GM18502 (cell line): Measurements from ENCODE around the gene CHRNA5.
"Not testable (repeated sequence)": the region's sequence is repeated elsewhere in the genome, so short reads cannot be mapped to it uniquely, and the experiment has no call there.

Experiments used
- ATAC-seq: cut with Tn5 transposase; IDR thresholded peaks from one replicate; pipeline ENCODE4 v1.9.1; 2021; ENCODE audit warnings: mild to moderate bottlenecking; ENCODE audit not compliant: unreplicated experiment, poor library complexity

Gene CHRNA5

GRCh38 chr15:78564743-78565096, 600 bp upstream of the CHRNA5 start:
- no peak for ATAC-seq

DNA sequence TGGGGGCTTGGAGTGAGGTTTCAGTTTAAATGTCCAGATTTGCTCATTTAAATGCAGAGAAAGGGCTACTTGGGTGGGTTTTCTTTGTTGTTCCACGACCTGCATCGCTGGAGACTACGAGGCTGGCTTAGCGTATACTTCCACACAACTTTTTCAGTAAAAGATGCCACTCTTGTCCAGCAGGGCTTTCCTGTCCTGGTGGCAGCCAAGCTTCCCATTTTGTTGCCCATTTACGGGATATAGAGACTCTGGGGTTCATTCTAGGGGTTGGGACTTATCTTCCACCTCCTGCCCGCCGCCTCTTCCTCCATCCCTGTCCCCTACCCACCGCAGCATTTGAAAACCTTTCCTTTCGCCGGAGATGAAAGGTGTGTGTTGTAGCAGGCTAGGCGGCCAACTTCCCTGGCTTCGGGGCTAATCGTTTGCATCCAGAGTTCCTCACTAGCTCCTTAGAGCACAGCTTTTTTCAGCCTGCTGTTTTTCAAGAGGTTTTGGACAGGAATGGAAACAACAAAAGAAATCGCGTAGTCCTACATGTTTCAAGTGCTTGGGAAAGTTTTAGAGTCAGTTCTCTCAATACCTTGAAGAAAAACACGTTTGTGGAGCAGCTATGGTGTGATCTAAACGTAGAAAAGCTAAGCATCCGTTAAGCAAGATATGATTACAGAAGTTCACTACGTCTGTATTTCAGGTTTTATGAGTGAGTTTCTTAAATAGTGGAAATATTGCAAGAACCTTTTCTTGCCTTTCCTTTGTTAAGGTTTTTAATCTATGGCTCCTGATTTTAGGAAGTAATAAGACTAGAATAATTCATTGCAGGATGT, 843 bp downstream of the CHRNA5 start:
- peak; percentile 18 for ATAC-seq

GRCh38 chr15:78567531-78567930, 2.2 kb downstream of the CHRNA5 start:
- no peak for ATAC-seq

GRCh38 chr15:78570710-78571109, 5.4 kb downstream of the CHRNA5 start:
- ATAC-seq: no peak

- ATAC-seq: no peak
Observed at GRCh38 chr15:78571382-78571781, 6.1 kb downstream of the CHRNA5 start.

GRCh38 chr15:78573416-78573815, 8.1 kb downstream of the CHRNA5 start:
- no peak for ATAC-seq

DNA sequence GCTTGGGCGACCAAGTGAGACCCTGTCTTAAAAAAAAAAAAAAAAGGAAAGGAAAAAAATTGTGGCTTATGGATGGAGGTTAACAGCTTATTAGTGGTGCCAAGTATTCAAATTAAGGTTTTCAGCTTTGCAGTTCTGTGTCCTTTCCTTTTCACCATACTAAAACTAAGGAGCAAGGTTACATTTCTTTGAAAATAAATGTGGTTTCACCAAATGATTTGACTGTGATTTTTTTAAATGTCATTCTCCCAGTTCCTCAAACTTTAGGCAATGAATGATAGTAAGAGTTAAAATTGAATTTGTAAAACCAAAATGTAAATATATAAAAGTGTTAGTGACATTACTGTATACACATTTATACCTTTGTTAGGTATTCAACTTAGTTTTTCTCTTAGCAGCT, 9.6 kb downstream of the CHRNA5 start:
- no peak for ATAC-seq

- ATAC-seq: no peak
Observed at GRCh38 chr15:78597583-78597982, 32.3 kb downstream of the CHRNA5 start.

GRCh38 chr15:78598348-78598747, 33.0 kb downstream of the CHRNA5 start:
- no peak for ATAC-seq

- ATAC-seq: no peak
Observed at GRCh38 chr15:78599189-78599588, 33.9 kb downstream of the CHRNA5 start.

- ATAC-seq: no peak
Observed at GRCh38 chr15:78603467-78603866, 38.1 kb downstream of the CHRNA5 start.

DNA sequence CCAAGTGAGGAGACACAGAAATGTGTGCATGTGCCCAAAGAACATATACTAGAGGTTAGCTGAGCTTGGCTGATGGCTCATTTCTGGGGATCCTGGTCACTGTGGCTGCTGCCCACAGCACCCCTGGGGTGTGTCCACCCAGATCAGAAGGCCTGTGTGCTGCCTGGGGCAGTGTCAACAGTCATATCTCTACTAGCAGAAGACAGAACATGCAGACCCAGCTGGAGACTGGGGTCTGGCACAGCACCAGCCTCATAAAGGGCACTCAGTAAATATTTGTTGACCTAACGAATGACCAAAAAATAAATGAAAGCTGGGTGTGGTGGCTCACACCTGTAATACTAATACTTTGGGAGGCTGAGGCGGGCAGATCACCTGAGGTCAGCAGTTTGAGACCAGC, 39.1 kb downstream of the CHRNA5 start:
- ATAC-seq: no peak

- ATAC-seq: no peak
Observed at GRCh38 chr15:78605201-78605600, 39.9 kb downstream of the CHRNA5 start.

- no peak for ATAC-seq
Observed at GRCh38 chr15:78605680-78606079, 40.4 kb downstream of the CHRNA5 start.

DNA sequence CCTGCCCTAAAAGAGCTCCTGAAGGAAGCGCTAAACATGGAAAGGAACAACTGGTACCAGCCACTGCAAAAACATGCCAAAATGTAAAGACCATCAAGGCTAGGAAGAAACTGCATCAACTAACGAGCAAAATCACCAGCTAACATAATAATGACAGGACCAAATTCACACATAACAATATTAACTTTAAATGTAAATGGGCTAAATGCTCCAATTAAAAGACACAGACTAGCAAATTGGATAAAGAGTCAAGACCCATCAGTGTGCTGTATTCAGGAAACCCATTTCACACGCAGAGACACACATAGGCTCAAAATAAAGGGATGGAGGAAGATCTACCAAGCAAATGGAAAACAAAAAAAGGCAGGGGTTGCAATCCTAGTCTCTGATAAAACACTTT, 44.2 kb downstream of the CHRNA5 start:
- ATAC-seq: not testable (repeated sequence)

DNA sequence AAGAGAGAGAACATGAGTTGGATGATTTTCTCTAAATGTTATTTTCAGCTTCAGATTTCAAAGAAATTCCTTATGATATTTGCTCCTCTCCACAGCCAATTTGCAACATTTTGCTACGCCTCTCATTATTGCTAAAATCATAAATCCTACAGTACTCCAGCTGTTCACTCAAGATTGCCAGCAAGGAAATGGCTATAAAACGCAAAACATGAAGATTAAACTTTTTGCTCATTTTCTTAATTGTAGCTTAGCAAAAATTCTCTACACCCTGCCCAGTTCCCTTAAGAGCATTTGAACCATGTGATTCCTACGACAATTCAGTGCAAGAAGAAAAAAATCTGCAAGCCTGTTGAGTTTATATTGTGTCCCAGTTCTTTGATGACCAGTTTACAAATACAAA, 48.7 kb downstream of the CHRNA5 start:
- ATAC-seq: no peak

- ATAC-seq: no peak
Observed at GRCh38 chr15:78615151-78615589, 49.9 kb downstream of the CHRNA5 start.

GRCh38 chr15:78616506-78616905, 51.2 kb downstream of the CHRNA5 start:
- no peak for ATAC-seq

DNA sequence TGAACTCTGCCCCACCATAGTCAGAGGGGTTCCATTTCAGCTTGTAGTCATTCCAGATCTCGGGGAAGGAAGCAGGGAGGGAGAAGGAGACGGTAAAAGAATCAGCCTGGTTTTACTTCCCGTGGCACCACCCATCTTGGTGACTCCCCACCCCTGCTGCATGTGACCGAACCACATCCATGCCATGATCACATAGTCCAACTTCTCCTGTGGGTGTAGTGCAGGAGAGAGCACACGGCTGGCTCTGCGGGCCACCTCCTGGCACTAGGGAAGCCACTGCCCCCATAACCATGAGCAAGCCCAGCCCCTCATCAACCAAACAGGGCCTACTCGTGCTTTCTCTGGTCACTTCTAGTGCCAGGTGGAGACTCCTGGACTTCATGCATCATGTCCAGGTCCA, 51.8 kb downstream of the CHRNA5 start:
- no peak for ATAC-seq

GRCh38 chr15:78617516-78617915, 52.2 kb downstream of the CHRNA5 start:
- no peak for ATAC-seq

DNA sequence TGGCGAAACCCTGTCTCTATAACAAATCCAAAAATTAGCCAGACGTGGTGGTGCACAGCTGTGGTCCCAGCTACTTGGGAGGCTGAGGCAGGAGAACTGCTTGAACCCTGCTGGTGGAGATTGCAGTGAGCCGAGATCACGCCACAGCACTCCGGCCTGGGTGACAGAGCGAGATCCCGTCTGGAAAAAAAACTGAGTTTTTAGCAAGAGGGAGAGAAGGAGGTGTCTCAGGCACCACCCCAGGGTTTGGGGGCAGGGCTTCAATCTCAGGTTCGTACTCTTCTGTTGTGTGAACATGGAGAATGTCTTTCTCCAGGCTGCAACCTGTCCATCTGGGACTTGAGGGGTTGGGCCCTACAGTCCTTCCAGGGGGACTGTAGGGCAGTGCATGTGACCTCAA, 52.7 kb downstream of the CHRNA5 start:
- ATAC-seq: no peak

DNA sequence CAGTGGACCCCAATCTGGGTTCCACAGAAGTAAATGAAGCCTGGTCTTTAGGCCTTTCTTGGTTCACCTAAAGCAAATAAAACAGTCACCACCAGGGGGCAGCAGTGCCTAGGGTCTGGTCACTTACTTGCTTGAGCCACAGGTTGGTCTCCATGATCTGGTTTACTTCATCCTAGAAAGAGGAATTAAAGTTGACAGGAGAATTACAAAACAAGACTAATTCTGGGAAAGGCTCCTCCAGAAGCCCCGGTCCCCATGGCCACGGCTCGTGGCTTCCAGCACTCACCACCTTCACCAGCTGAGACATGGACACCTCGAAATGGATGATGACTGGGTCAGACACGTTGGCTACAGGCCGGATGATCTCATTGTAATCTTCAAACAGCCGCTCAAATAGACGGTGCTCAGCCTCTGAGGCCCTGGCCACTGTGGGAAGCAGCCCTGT, 53.2 kb downstream of the CHRNA5 start:
- ATAC-seq: no peak
